ENCODE data around the gene GALNS.
A peak's percentile ranks its signal among the peaks of the same experiment; 100 is the strongest.
"Not testable (repeated sequence)": the region's sequence is repeated elsewhere in the genome, so short reads cannot be mapped to it uniquely, and the experiment has no call there.

GALNS gene

DNA sequence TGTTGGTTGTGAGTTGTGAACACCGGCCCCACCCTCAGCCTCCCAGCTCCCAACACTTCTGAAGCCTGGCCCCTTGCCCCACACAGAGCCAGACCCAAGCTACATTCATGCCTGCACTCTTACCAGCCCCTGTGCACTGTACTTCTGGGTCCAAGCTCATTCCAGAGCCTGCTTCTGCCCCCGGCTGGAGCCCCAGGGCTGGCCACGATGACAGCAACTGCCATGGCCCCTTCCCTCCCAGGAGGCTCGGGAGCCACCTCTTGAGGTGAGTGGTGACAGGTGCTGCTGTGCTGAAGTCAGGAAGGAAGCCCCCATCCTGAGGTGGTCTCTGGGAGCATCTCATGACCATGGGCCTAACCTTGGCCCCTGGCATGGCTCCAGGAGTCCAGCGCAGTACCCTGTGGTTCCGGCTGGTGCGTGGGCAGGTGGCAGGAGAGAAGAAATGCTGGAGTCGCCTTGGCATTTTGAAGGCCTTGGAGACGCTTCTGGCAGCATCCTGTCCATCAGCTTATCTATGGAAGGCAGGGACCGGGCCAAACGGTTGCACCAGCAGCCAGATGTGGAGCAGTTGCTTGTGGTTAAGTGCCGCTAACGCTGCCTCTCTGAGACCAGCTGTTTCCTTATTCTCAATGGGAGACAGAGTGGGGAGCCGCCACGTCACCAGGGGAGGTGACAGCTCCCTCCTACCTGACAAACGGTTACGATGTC lies 57.0 kb downstream of the GALNS start:
- DNase-seq = peak in 2 of 3 donors; percentile 29 to 38

DNA sequence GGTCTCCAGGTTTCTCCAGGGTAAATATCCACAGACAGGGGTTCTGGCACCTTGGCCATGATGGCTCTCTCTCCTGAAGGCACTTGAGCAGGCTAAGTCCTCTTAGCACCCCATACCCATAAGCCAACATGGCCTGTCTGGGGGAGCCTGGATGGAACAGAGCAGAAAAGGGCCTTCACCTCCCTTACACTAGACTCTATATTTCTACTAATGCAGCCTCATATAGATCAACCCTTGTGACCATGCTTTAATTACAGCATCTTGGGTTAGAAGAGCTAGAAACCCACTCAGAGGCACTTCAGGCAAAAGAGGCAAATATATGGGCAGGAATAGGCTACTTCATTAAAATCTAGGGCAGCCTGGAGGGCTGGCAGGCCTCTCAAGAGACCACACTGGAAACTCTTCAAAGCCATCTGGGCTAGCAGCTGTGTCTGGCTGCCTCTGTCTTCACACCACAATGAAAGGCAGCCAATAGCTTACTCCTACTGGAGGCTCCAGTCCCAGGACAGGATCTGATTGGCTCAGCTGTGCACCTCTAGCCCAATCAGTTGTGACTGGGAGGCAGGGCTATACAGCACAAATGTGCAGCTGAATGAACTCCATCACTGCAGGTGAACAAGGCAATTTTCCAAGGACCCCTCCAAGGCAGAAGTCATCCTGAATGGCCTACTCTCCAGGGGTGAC lies 57.8 kb downstream of the GALNS start:
- DNase-seq = no peak

DNA sequence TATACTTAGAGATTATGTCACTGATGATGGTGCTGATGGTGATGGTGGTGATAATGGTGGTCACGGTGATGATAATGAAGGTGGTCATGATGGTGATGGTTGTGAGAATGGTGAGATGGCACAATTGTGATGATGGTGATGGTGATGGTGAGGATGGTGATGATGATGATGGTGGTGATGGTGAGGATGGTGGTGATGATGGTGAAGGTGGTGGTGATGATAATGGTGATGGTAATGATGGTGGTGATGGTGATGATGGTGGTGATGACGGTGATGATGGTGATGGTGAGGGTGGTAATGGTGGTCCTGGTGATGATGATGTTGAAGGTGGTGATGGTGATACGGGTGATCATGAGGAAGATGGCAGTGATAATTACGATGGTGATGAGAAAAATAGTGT lies 58.7 kb downstream of the GALNS start:
- no peak for DNase-seq

DNA sequence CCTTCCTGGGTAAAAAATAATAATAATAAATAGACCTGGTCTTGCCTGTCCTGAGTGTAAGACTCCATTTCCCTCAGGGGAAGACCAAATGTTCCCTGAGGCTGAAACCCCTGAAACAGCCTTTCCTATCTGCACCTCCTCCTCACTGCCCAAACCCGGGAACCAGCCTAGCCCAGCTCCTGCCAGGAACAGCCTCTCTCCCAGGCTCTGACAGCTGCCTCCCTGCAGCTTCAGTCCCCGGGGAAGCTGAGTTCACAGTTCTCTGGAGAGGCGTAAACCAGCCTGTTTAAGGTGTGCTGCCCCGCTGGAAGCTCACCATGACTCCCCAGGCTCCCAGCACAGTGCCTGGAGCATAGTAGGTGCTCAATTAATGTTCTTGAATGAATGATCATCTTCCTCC lies 60.5 kb downstream of the GALNS start:
- no peak for DNase-seq

DNA sequence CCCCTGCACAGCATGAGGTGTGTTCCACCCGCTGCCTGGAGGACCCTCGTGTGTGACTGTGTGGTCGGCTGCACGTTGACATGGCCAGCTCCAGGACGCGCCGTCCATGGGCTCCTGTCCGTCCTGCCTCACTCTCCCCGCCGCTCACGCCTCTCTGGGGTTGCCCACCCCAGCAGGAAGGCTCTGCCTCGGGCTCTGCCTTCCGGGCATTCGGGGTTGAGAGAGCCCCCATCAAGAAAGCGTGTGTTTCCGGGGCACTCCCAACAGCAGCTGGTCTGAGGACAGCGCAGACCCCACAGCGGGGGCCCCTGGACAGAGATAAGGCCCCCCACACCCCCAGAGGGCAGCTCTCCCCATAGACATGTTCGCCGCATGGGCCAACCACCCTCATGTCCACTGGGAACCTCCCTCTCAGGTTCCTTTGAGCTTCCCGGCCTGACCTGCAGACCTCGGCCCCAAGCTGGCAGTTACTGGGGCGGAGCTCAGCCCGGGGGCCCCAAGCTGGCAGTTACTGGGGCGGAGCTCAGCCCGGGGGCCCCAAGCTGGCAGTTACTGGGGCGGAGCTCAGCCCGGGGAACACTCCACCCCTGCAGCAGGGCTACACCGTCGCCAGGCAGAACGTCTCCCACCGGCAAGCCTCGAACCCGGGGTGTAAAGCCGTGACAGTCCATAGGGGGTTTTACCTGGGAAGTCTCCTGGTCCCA lies 63.3 kb downstream of the GALNS start:
- no peak for DNase-seq

DNA sequence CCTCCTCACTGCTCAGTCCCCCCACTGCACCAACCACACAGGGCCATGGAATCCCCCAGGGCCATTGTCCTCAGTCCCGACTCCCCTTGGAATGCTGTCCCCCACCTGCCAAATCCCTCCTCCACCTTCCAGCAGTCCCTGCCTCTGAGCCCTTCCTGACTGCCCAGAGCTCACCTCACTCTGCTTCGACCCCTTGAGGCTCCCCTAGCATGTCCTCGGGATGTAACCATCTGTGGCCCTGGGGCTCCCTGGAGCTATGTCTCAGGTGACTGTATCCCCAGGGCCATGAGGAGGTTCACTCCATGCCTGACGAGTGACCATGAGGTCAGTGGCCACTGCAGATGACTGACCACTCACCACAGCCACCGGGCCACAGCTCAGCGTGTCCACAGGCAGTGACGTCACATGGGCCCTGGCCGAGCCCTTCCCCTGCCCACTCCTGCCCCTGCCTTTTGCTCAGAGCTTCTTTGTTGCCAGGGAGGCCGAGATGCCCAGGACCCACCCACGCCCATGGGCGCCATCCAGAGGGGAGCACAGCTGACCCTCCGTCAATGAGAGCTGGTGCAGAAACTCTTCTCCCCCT lies 64.0 kb downstream of the GALNS start:
- DNase-seq = peak in 2 of 3 donors; percentile 35 to 55

DNA sequence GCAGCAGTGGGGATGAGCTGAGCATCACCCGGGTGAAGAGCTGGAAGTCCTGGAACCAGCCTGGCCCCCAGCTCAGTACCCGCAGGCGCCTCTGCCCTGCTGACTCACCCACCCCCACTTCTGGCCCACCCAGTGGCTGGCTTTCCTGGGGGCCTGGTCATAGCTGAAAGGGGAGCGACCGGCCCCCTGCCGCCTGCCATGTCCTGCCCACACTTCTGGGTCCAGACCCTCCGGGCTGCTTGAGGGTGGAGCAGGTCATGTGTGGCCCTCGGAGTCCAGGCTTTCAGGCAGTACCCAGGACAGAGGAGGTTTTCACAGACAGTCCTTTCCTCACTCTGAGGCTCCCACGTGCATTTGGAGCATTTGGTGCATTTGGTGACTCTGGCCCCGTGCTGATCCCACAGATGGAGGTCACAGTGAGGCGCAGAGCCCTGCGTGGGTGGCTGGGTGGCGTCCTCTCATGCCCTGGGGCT lies 64.6 kb downstream of the GALNS start:
- peak; percentile 60 to 70 (median 62) for DNase-seq

DNA sequence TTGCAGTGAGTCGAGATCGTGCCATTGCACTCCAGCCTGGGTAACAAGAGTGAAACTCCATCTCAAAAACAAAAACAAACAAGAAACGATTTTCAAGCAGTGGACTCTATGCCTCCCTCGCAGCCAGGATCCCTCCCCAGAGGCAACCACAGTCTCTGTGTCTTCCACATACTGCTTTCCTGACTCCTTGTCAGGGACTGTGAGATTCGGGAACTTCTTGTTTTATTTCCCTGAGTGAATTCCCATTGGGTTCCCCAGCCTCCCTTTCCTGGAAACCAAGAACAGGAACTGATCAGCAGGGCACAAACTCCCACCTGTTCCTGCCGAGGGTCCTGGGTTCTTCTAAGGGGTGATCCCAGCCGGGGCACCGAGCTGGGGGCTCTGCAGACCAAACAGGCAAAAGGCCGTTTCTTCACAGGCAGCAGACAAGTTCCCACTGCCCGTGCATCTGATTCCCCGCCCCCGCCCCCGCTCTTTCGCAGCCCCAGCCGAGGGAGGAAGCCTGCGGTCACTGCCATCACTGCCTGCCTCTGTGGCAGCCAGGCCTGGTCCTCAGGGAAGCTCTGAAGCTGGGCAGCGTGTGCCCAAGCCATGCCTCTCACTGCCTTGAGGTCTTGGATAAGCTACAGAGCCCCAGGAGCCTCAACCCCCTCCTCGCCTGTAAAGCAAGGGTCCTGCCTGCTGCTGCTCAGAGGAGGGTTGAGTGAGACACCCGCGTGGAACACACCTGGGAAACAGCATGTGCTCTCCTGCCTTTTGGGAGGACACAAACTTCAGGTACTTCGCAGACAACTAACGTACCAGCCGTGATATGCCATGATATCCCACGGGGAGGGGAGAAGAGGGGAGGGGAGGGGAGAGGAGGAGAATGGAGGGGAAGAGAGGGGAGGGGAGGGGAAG lies 66.2 kb downstream of the GALNS start:
- DNase-seq = peak; percentile 84 to 92 (median 90)

DNA sequence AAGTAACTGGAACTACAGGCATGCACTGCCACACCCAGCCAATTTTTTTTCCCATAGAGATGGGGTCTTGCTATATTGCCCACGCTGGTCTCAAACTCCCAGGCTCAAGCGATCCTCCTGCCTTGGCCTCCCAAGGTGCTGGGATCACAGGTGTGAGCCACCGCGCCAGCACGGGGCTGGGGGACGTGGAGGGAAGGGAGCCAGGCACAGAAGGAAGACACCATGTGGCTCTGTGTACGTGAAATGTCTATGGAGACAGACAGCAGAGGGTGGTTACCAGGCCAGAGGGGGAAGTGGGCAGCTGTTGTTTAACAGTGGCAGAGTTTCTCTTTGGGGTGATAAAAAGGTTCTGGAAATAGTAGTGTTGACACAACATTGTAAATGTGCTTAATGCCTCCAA lies 67.2 kb downstream of the GALNS start:
- peak; percentile 56 to 67 (median 67) for DNase-seq

DNA sequence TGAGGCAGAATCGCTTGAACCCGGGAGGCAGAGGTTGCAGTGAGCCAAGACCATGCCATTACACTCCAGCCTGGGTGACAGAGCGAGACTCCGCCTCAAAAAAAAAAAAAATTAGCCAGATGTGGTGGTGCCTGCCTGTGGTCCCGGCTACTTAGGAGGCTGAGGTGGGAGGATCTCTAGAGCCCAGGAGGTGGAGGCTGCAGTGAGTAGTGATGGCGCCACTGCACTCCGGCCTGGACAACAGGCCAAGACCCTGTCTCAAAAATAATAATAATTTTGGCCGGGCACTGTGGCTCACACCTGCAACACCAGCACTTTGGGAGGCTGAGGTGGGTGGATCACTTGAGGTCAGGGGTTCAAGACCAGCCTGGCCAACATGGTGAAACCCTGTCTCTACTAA lies 68.0 kb downstream of the GALNS start:
- DNase-seq = not testable (repeated sequence)

DNA sequence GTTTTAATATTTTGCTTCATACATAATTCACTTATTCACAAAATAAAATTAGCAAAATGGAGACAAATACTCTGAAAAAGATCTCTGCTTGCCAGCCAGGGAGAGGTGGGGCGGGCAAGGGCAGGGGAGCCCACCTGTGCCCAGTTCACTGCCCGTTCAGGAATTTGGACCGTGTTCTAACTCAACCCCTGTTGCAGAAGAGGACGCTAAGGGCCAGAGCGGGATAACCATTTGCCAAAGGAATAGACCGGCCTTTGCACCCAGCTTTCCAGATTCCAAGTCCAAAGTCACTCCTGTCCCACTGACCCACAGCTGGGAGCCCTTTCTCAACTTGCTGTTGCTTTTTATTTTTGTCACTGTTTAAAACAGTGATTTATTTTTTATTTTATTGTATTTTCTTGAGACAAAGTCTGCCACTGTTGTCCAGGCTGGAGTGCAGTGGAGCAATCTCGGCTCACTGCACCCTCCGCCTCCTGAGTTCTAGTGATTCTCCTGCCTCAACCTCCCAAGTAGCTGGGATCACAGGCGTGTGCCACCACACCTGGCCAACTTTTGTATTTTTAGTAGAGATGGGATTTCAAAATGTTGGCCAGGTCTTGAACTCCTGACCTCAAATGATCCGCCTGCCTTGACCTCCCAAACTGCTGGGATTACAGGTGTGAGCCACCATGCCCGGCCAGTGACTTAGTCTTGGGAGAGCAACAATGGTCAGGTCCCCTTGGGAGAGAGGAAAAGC lies 69.0 kb downstream of the GALNS start:
- DNase-seq = no peak

DNA sequence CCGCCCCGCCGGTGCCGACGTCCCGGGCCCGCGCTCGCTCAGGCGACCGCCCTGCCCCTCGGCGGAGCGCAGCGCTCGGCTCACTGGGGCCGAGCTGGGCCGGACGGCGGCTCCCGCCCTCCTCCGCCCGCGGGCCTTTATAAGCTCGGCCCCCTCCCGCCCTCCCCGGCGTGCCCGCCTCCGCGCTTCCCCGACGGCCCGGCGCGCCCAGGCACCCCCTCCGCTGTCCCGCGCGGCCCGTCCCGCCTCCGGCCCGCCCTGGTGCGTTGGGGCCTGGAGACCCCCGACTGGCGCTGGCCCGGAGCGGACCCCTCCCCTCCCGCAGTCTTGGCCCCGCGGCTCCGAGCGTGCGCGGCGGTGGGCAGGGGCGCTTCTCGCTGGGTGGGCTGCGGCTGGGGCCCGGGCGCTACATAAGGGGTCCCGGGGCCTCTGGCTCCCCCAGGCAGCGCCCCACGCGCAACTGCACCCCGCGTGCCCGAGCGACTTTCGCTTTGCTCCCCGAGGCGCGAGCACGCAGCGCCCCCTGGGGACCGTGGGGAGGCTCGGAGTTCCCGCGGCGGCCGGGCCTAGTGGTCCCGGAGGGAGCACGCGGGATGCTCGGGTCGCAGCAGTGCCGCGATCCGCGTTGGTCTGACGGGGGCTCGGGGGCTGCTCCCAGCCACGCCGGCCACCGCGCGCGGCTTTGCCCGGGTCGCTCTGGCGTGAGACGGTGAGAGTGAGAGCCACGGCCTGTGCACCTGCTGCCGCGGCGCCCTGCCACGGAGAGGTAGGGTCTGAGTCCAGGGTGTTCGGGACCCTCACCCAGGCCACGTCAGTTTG lies 71.4 kb downstream of the GALNS start, which contains the start of gene PIEZO1:
PIEZO1 (minus strand) TSS at position 115 of the 819 bp plus-strand sequence. CDS start 256 bp downstream, outside the sequence.
- peak; percentile 82 to 95 (median 89) for DNase-seq

DNA sequence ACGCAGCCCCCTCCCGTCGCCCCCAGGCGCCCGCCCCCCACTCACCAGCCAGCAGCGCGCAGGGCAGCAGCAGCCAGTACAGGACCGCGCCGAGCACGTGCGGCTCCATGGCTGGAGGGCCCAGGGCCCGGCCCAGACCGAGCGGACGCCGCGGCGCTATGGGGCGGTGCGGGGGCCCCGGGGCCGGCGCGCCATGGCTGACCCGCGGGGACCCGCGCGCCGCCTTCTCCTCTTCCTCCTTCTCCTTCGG lies 72.0 kb downstream of the GALNS start:
- DNase-seq = no peak

DNA sequence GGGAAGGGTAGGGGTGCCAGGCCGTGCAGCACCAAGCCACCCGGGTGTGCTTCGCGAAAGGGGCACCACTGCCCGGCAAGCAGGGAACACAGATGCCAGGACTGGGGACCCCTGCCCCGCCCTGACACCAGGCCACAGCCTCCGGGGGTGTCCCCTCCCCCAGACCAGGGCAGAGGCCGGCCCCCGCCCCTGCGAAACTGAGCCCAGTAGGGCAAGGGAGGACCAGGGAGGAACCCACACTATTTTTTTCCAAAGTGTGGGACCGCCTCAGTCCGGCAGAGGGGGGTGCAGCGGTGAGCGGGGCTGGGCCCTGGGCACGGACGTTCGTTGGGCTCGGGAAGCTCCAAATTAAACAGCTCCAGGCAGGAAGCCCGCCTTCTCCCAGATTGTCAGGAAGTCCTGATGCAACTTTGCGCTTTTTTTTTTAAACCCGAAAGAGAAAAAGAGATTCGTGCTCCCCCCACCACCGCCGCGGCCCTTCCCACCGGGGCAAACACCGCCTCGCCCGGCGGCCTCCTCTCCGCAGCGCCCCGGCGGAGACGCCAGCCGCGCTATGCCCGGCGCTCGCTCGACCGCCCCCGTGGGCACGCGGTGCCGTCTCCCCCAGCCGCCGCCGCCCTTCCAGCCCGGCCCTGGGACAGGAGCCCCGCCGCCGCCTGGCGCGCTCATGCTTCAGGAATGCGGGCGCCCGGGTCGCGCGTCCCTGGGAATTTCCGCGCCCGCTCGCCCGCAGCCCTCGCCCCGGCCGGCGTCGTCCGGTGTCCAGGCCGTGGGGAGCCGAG lies 72.5 kb downstream of the GALNS start:
- peak; percentile 75 to 86 (median 78) for DNase-seq

DNA sequence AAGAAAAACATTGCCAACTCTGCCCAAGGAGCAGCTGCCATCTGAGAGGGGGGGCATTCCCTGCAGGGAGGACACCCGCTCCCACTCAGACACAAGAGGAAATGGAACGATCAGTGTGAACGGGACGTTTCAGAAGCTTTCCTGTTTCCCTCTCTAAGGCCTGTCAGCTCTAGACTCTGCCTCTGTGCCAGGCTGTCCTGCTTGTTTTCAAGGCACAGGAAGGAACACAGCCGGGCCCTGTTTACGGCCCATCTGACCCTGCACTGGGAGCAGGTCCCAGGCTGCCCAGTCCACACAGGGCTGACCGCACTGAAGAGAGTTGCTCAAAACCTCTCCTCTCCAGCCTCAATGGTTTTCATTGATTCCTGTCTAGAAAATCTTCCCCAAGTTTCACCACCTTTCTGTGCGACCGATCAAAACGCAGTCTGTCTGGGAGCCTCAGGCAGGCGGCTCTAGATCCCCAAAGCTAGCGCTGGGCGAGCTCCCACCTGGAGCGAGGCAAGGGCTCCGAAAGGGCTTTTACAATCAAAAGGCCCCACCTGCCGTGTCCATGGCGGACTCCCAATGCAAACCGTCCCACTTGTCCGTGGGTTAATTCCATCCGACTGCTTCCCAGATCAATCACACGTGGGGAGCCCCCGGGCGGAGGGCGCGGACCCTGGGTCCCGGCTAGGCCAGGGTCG lies 73.2 kb downstream of the GALNS start:
- peak; percentile 70 to 72 (median 71) for DNase-seq

DNA sequence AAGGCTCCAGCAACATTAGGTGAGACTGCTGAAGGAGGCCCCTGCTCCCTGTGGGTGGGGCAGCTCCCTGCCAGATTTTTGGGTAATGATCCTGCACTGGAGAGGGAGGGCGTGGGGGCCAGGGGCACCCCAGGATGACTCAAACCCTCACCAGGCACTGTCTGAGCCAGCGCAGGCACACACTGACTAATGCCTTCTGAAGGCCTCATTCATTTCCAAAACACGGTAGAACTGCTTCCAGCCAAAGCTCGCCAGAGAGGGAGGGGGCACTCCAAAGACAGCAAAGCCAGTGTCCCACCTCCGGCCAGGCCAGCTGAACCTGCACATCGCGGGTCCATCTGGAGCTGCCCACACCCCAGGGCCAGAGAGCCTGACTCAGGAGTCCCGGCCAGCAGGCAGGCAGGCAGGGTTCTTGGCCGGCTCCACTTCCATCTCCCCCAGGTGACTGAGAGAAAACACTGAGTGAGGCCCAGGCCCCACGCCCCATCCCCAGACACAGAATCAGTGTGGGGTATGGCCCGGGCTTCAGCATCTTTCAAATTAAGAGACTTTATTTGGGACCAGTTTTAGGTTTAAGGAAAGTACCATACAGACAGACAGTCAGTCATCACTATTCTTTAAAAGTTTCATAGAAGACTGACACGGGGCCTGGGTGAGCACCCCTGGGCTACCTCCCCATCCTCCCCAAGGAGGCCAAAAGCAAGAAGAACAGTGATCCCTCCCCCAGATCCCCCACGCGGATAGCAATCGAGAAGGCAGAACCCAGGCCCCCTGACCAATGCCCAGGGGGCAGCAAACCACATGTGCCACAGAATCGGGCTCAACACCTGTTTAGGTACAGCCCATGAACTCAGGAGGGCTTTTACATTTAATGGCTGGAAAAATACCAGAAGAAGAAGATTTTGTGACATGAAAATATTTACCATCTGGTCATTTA lies 74.0 kb downstream of the GALNS start:
- DNase-seq = peak; percentile 90 to 92 (median 91)

DNA sequence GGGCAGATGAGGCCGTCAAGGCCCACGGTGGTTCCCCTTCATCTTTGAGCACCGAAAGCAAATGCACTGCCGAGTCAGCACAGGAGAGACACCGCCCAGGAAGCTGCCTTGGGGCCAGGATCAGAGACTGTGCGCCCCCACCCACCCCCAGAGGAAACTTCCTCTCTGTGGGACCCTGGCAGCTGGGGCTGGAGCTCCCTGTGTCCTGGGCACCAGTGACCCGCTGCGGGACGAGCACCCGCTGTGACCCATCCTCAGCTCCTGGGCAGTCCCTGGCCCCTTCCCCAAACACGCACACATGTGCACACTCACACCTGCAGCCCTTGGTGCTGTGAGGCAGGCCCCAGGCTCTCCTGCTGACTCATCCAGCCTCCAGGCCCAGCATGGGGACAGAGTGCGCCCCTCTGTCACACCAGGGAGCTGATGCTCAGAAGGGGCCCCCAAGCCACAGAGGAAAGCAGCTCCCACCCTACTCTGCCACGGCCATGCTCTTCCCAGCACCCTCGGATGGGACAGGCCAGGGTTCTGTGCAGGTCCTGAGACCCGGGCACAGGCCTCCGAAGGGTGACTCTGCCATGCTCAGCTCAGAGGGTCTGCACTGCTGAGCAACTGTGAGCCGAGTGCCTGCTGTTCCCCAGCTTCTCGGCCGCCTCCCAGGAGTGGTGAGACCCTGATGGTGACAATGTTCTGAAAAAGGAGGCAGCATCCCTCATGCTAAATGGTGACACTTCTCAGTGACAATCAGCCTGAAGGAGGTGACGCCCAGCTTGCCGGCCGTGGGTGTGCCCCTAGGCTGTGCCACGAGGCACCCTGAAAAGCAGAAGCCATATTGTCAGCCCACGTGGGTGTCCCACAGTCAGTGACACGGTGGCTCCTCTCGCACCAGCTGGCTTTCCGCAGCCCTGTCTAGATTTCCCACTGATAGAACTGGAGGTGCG lies 75.3 kb downstream of the GALNS start:
- peak; percentile 93 to 94 (median 94) for DNase-seq
